Measurements from ENCODE around the gene KIAA0232.

GRCh38 chr4:6746721-6747293, 35.7 kb upstream of the KIAA0232 start:
- TF ChIP-seq CTCF (IDR thresholded peaks at IDR 0.05) (no peak), POLR2A (IDR thresholded peaks at IDR 0.05) (no peak)
